ENCODE measurements around the gene RAD23A. TPM values are rescaled to one million over a fixed set of nuclear protein-coding genes. Genes with fewer than 3 reads are reported as not detected.

The RAD23A gene
- total and polyA plus RNA-seq, 2 donors (not counting 3 experiments of a cell fraction or from before 2014, with no cell fraction given), result 66.9 to 102 TPM

GRCh38 chr19:12937927-12938778, 7.5 kb upstream of the RAD23A start, which contains the start of gene CALR:
CALR (plus strand) TSS chr19:12938609; CDS start chr19:12938680, 71 bp downstream.
- peak within 1 kb of the TSS; percentile 64 for H3K4me2 ChIP-seq (ENCODE audit: insufficient read depth, low read length)
- TF ChIP-seq GATA2 (IDR thresholded peaks at IDR 0.05; ENCODE audit: insufficient read depth, insufficient read length, low read depth, low read length), result no peak
- TF ChIP-seq EZH2 (IDR thresholded peaks at IDR 0.05; ENCODE audit: borderline replicate concordance, low read depth, low read length, severe bottlenecking), result no peak
- TF ChIP-seq MYC (IDR thresholded peaks at IDR 0.05; ENCODE audit: low read depth, low read length), result no peak
- TF ChIP-seq CTCF (IDR thresholded peaks at IDR 0.05; ENCODE audit: extremely low read depth in 1 of 2, insufficient read depth in 1 of 2, low read depth in 1 of 2, low read length in 2 of 2), result no peak
- no peak for TF ChIP-seq FOS (IDR thresholded peaks at IDR 0.05; ENCODE audit: borderline replicate concordance, insufficient read depth, low read length)
- peak; percentile 84 for TF ChIP-seq MAX (IDR thresholded peaks at IDR 0.05; ENCODE audit: insufficient read depth, insufficient read length)
- TF ChIP-seq POLR2AphosphoS5 (IDR thresholded peaks at IDR 0.05; ENCODE audit: insufficient read depth, low read depth, low read length), result peak; percentile 100
- peak; percentile 99 for TF ChIP-seq POLR2A (IDR thresholded peaks at IDR 0.05; ENCODE audit: low read depth, low read length)
- peaks cover 25% of the 10 kb centered on the region for H3K4me1 ChIP-seq (ENCODE audit: control insufficient read depth, extremely low read depth, insufficient read depth, low read length)
- H2AFZ ChIP-seq (ENCODE audit: low read depth, low read length), result peak within 1 kb of the TSS; percentile 49
- H3K9ac ChIP-seq (replicated peaks; ENCODE audit: extremely low read depth, insufficient read depth, low read length), result peak within 1 kb of the TSS; percentile 95
- ChIA-PET POLR2A (interaction anchor here (0.8 to 1.6 kb wide), 2 partner anchors 8 to 27 kb away, joined by 3 to 6 read pairs; partner anchors contain the start of gene RAD23A), CTCF (interaction anchor here (0.6 to 1.3 kb wide), 5 partner anchors 19 to 181 kb away, joined by 3 to 6 read pairs (median 3); partner anchors contain the start of genes GCDH and SYCE2)
- peak; percentile 100 for FAIRE-seq
- H3K9me1 ChIP-seq (replicated peaks; ENCODE audit: control insufficient read depth, extremely low read depth, insufficient read depth, low read length), result no peaks in the 10 kb centered on the region
- no peaks in the 10 kb centered on the region for H3K27me3 ChIP-seq (ENCODE audit: control insufficient read depth in 2 of 2, insufficient read depth in 2 of 2, low read length in 2 of 2)
- peak within 1 kb of the TSS; percentile 75 to 98 (median 93) for H3K4me3 ChIP-seq (replicated peaks in 1 of 3; ENCODE audit: insufficient read depth in 1 of 3, low read depth in 1 of 3, low read length in 3 of 3)
- intact Hi-C loops (cut with micrococcal nuclease) (loop anchor here (1.0 to 10.0 kb wide), 5 partner anchors 8 to 153 kb away; partner anchors contain the start of genes GCDH and SYCE2), dilution Hi-C loops (cut with MboI; ENCODE audit: extremely low pct_ligation_motif_present, low sequenced_read_pairs) (no loop called here)
- H3K36me3 ChIP-seq (ENCODE audit: control insufficient read depth in 2 of 2, extremely low read depth in 1 of 2, insufficient read depth in 2 of 2, low read length in 2 of 2), result peaks cover 13 to 32% of the 10 kb centered on the region in 2 experiments
- DNase-seq (ENCODE audit: low read depth, low spot score), result peak; percentile 100
- peak within 1 kb of the TSS; percentile 66 for H3K27ac ChIP-seq (ENCODE audit: insufficient read depth, low read depth, low read length)
- no peaks in the 10 kb centered on the region for H3K9me3 ChIP-seq (replicated peaks; ENCODE audit: control insufficient read depth, insufficient read depth, low read length)
- peaks cover 40% of the 10 kb centered on the region for H3K79me2 ChIP-seq (ENCODE audit: control insufficient read depth, insufficient read depth, low read length)
- H4K20me1 ChIP-seq (replicated peaks; ENCODE audit: control insufficient read depth, extremely low read depth, insufficient read depth, low read length), result no peaks in the 10 kb centered on the region
- BruUV-seq (replicated peaks), result no TSS peak
